ENCODE measurements around the gene LTBP1. TPM values are rescaled to one million over a fixed set of nuclear protein-coding genes. Genes with fewer than 3 reads are reported as not detected.
A peak's percentile ranks its signal among the peaks of the same experiment; 100 is the strongest.

The LTBP1 gene
- total RNA-seq, 1 experiment from 2014 or later = 28.5 TPM

DNA sequence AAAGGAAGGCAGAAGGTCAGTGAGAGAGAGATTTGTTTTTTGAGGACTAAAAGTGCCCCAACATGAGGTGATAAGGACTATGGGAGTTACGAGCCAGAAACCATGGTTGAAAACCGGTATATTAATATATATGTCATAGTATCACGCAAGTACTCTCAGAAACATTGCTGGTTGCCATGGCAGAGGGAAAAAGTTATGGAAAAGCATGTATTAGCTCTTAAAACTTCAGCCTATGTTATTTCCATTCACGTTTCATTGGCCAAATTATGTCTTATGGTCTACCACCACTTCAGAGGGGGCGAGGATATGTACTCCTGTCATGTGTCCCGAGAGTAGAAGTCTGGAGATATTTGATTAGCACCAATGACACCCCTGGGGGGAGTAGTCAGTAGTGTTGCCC, 125.9 kb downstream of the LTBP1 start:
- H3K14ac ChIP-seq (ENCODE audit: insufficient read depth, low read length) = no peak overlapping the region
- H3K4me1 ChIP-seq (ENCODE audit: insufficient read depth, low read length) = no peaks in the 10 kb centered on the region
- no peak overlapping the region for H3K56ac ChIP-seq (ENCODE audit: insufficient read length, low read depth, low read length)
- no peak for TF ChIP-seq CTCF (conservative IDR thresholded peaks at IDR 0.05)
- no peaks in the 10 kb centered on the region for H3K4me1 Mint-ChIP-seq
- H2BK20ac ChIP-seq (ENCODE audit: low read depth, low read length, poor library complexity, severe bottlenecking) = no peak overlapping the region
- DNase-seq = no peak
- H3K4me2 ChIP-seq (ENCODE audit: insufficient read depth, insufficient read length, low read length) = no peak overlapping the region
- no peak overlapping the region for H3T11ph ChIP-seq (ENCODE audit: low read length)
- no peak overlapping the region for H2BK15ac ChIP-seq (ENCODE audit: low read depth, low read length)
- no peak overlapping the region for H4K5ac ChIP-seq (ENCODE audit: insufficient read length, low read depth, low read length)
- H3K79me2 ChIP-seq (ENCODE audit: insufficient read depth, low read length) = no peaks in the 10 kb centered on the region; the same call in 1 of the 2 replicates
- no peak overlapping the region for H4K91ac ChIP-seq (ENCODE audit: insufficient read length, low read depth, low read length)
- no peak overlapping the region for H2BK120ac ChIP-seq (ENCODE audit: low read depth, low read length, poor library complexity, severe bottlenecking)
- no peaks in the 10 kb centered on the region for H4K20me1 ChIP-seq (ENCODE audit: control insufficient read depth, insufficient read depth, insufficient read length)
- no peaks in the 10 kb centered on the region for H3K23me2 ChIP-seq (ENCODE audit: insufficient read length, low read depth, low read length, poor library complexity, severe bottlenecking)
- H3K27me3 Mint-ChIP-seq (ENCODE audit: low read depth) = no peaks in the 10 kb centered on the region
- no peaks in the 10 kb centered on the region for H3K27me3 ChIP-seq (ENCODE audit: insufficient read depth, low read length)
- no peak overlapping the region for H3K4ac ChIP-seq (ENCODE audit: low read depth, low read length)
- H3K23ac ChIP-seq (ENCODE audit: insufficient read length, low read depth, low read length) = no peak overlapping the region
- H2AFZ ChIP-seq (ENCODE audit: low read length) = no peak overlapping the region
- no peak overlapping the region for H3K18ac ChIP-seq (ENCODE audit: insufficient read length, low read depth, low read length)
- no peak overlapping the region for H3K4me3 Mint-ChIP-seq
- peak overlapping the region in 1 of 3 experiments; percentile 5; a peak in 1 of 7 replicates for H3K27ac Mint-ChIP-seq
- H3K9ac ChIP-seq (ENCODE audit: extremely low read depth, insufficient read length, low read length) = no peak overlapping the region
- H4K8ac ChIP-seq (replicated peaks; ENCODE audit: insufficient read length, low read depth, low read length) = no peak overlapping the region
- H2BK12ac ChIP-seq (ENCODE audit: insufficient read length, low read depth, low read length) = no peak overlapping the region
- no peaks in the 10 kb centered on the region for H3K79me1 ChIP-seq (ENCODE audit: insufficient read depth, low read depth, low read length, poor library complexity, severe bottlenecking)
- H3K9me3 Mint-ChIP-seq = no peaks in the 10 kb centered on the region
- no peaks in the 10 kb centered on the region for H3K36me3 Mint-ChIP-seq (ENCODE audit: insufficient read depth in 1 of 3, low read depth in 3 of 3)
- no peak overlapping the region for H2BK5ac ChIP-seq (ENCODE audit: insufficient read length, low read length)
- no peak overlapping the region for H3K27ac ChIP-seq (ENCODE audit: insufficient read length, low read depth, low read length)
- H3K9me3 ChIP-seq (ENCODE audit: control insufficient read depth, low read depth, low read length) = no peaks in the 10 kb centered on the region
- H2AK5ac ChIP-seq (ENCODE audit: insufficient read length, low read length) = no peak overlapping the region
- no CpG with 5 or more reads among the region's 6 CpGs for WGBS (ENCODE audit: extremely low coverage, insufficient read length, low lambda C conversion rate)
